Nephron (organoid): ENCODE measurements around the gene CCRL2.

Experiments
- H3K27ac Mint-ChIP-seq, 3 experiments: 2 replicates each; pipeline ENCODE4 v1.8.0; 2020; ENCODE audit warnings: mixed read lengths in 3 of 3, mild to moderate bottlenecking in 2 of 3, moderate library complexity in 1 of 3
- H3K27me3 Mint-ChIP-seq: 2 replicates; pipeline ENCODE4 v1.8.0; 2021; ENCODE audit warnings: low read depth, mild to moderate bottlenecking, moderate library complexity, mixed read lengths
- H3K36me3 Mint-ChIP-seq: 2 replicates; pipeline ENCODE4 v1.8.0; 2020; ENCODE audit warnings: low read depth, mixed read lengths
- H3K4me1 Mint-ChIP-seq: 2 replicates; pipeline ENCODE4 v1.8.0; 2020; ENCODE audit warnings: mixed read lengths
- H3K4me3 Mint-ChIP-seq, 3 experiments: 2 replicates each; pipeline ENCODE4 v1.8.0; 2020; ENCODE audit warnings: mild to moderate bottlenecking in 3 of 3, mixed read lengths in 3 of 3, moderate library complexity in 2 of 3
- H3K9me3 Mint-ChIP-seq: 2 replicates; pipeline ENCODE4 v1.8.0; 2020; ENCODE audit warnings: mixed read lengths
- TF ChIP-seq, protein P1 (sequence below), 3 experiments: fragments of 200-600 bp; sonication (generic); IDR thresholded peaks; one replicate each; pipeline ENCODE4 v1.5.0; 2021; ENCODE audit warnings: antibody characterized with exemption in 3 of 3; ENCODE audit not compliant: unreplicated experiment in 3 of 3

CCRL2 gene

DNA sequence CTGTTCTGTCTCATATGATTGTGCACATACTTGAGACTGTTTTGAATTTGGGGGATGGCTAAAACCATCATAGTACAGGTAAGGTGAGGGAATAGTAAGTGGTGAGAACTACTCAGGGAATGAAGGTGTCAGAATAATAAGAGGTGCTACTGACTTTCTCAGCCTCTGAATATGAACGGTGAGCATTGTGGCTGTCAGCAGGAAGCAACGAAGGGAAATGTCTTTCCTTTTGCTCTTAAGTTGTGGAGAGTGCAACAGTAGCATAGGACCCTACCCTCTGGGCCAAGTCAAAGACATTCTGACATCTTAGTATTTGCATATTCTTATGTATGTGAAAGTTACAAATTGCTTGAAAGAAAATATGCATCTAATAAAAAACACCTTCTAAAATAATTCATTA is 31.2 kb upstream of the CCRL2 start:
- TF ChIP-seq, protein P1, sequence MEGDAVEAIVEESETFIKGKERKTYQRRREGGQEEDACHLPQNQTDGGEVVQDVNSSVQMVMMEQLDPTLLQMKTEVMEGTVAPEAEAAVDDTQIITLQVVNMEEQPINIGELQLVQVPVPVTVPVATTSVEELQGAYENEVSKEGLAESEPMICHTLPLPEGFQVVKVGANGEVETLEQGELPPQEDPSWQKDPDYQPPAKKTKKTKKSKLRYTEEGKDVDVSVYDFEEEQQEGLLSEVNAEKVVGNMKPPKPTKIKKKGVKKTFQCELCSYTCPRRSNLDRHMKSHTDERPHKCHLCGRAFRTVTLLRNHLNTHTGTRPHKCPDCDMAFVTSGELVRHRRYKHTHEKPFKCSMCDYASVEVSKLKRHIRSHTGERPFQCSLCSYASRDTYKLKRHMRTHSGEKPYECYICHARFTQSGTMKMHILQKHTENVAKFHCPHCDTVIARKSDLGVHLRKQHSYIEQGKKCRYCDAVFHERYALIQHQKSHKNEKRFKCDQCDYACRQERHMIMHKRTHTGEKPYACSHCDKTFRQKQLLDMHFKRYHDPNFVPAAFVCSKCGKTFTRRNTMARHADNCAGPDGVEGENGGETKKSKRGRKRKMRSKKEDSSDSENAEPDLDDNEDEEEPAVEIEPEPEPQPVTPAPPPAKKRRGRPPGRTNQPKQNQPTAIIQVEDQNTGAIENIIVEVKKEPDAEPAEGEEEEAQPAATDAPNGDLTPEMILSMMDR (IDR thresholded peaks at IDR 0.05; ENCODE audit: unreplicated experiment in 3 of 3) = no peak
- peaks cover 44% of the 10 kb centered on the region for H3K27me3 Mint-ChIP-seq
- no peak overlapping the region for H3K4me3 Mint-ChIP-seq
- H3K27ac Mint-ChIP-seq = no peak overlapping the region
- no peaks in the 10 kb centered on the region for H3K36me3 Mint-ChIP-seq
- no peaks in the 10 kb centered on the region for H3K9me3 Mint-ChIP-seq
- peaks cover 10% of the 10 kb centered on the region for H3K4me1 Mint-ChIP-seq

DNA sequence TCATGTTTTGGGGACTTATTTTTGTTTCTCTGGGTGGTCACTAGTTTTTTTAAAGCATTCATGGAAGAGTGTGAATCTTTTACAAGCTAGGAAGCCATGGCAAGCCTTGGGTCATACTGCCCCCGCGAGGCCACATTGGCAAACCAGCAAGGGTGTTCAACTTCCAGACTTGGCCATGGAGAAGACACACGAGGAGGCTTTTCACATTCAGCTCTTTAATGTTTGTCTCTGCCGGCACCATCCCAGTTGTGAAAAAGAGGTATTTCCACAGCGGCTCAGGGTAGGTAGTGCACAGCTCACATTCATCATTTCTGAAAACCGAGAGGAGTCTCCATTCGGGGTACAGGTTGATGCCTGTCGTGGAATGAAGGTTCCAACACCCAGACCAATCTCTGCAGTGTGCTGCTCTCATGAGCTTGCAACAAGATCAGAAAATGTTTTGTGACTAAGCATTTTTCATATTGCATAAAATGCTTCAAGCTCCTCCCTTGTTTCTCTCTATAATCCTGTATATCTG is 28.6 kb upstream of the CCRL2 start:
- peaks cover 36% of the 10 kb centered on the region for H3K27me3 Mint-ChIP-seq
- no peaks in the 10 kb centered on the region for H3K9me3 Mint-ChIP-seq
- no peak overlapping the region for H3K27ac Mint-ChIP-seq
- no peaks in the 10 kb centered on the region for H3K36me3 Mint-ChIP-seq
- peaks cover 13% of the 10 kb centered on the region for H3K4me1 Mint-ChIP-seq
- no peak overlapping the region for H3K4me3 Mint-ChIP-seq
- TF ChIP-seq, protein P1 (IDR thresholded peaks at IDR 0.05; ENCODE audit: unreplicated experiment in 3 of 3) = peak; percentile 61 to 66 (median 61)

GRCh38 chr3:46380471-46381221 is 26.4 kb upstream of the CCRL2 start:
- Mint-ChIP-seq H3K27me3 (peaks cover 24% of the 10 kb centered on the region), H3K36me3 (no peaks in the 10 kb centered on the region), H3K9me3 (no peaks in the 10 kb centered on the region), H3K4me3 (no peak overlapping the region), H3K27ac (no peak overlapping the region), H3K4me1 (peaks cover 13% of the 10 kb centered on the region)
- TF ChIP-seq, protein P1 (IDR thresholded peaks at IDR 0.05; ENCODE audit: unreplicated experiment in 3 of 3) = no peak

GRCh38 chr3:46381625-46382024 is 25.4 kb upstream of the CCRL2 start:
- Mint-ChIP-seq H3K36me3 (no peaks in the 10 kb centered on the region), H3K27ac (no peak overlapping the region), H3K4me3 (no peak overlapping the region), H3K9me3 (peaks cover 3% of the 10 kb centered on the region), H3K27me3 (peaks cover 19% of the 10 kb centered on the region), H3K4me1 (peaks cover 13% of the 10 kb centered on the region)
- TF ChIP-seq, protein P1 (IDR thresholded peaks at IDR 0.05; ENCODE audit: unreplicated experiment in 3 of 3) = no peak

DNA sequence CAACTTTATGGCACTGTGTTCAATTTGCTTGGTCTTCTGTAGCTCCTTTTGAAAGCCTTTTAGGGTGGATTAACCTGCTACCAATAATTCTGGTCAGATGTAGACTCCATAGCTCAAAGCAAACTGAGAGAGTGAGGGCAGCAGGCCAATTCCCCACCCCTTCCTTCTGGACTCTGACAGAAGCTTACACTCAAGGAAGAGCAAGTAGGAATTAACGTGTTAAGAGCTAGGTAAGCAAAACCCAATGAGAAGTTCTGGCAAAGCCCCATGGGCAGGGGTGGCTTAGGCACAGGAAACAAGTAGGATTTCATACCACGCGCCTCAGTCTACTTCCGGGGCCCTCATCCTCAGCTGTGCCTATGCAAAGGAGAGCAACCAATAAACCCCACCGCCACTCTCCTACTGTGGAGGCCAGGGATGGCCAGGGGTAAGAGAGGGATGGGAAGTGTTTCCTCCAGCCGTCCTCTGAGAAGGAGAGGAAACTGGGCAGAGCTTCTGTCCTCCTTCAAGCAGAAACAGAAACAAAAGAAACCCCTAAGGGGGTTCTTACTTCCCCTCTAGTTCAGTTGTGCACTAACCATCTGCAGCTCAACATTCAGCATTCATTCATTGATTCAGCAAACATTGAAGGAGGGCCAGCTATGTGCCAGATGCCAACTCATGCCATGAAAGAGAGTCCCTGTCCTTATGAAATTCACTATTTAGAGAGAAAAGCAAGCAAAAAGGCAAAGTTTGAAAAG is 23.7 kb upstream of the CCRL2 start:
- Mint-ChIP-seq H3K27me3 (peaks cover 7% of the 10 kb centered on the region), H3K9me3 (peaks cover 3% of the 10 kb centered on the region), H3K27ac (no peak overlapping the region), H3K4me3 (no peak overlapping the region), H3K36me3 (no peaks in the 10 kb centered on the region), H3K4me1 (peaks cover 10% of the 10 kb centered on the region)
- TF ChIP-seq, protein P1 (IDR thresholded peaks at IDR 0.05; ENCODE audit: unreplicated experiment in 3 of 3) = no peak
